Measurements from ENCODE around the gene KRTAP3-3. TPM values are rescaled to one million over a fixed set of nuclear protein-coding genes. Genes with fewer than 3 reads are reported as not detected.

KRTAP3-3 gene
- total RNA-seq, 2 donors from 2014 or later: not detected

GRCh38 chr17:41019415-41019814 is 25.5 kb upstream of the KRTAP3-3 start:
- Histone ChIP-seq H3K4me1 (replicated peaks) (no peaks in the 10 kb centered on the region), H3K9me3 (no peaks in the 10 kb centered on the region), H3K4me3 (no peak overlapping the region), H3K27ac (no peak overlapping the region), H3K36me3 (no peaks in the 10 kb centered on the region), H3K27me3 (replicated peaks; ENCODE audit: insufficient read depth) (no peaks in the 10 kb centered on the region)
- DNase-seq (ENCODE audit: low spot score): no peak
- WGBS: 92% methylated on average over 3 of the region's 3 CpGs
- intact Hi-C loops (cut with DNase I): no loop called here
- TF ChIP-seq POLR2AphosphoS5 (IDR thresholded peaks at IDR 0.05): no peak
- TF ChIP-seq CTCF (IDR thresholded peaks at IDR 0.05): no peak
- TF ChIP-seq POLR2A (IDR thresholded peaks at IDR 0.05): no peak

GRCh38 chr17:41018541-41018940 is 24.6 kb upstream of the KRTAP3-3 start:
- H3K36me3 ChIP-seq: no peaks in the 10 kb centered on the region
- 77% methylated on average over 3 of the region's 3 CpGs for WGBS
- no peaks in the 10 kb centered on the region for H3K4me1 ChIP-seq (replicated peaks)
- DNase-seq (ENCODE audit: low spot score): no peak
- no peaks in the 10 kb centered on the region for H3K9me3 ChIP-seq
- no peak for TF ChIP-seq CTCF (IDR thresholded peaks at IDR 0.05)
- no peak for TF ChIP-seq POLR2AphosphoS5 (IDR thresholded peaks at IDR 0.05)
- TF ChIP-seq POLR2A (IDR thresholded peaks at IDR 0.05): no peak
- no peak overlapping the region for H3K27ac ChIP-seq
- H3K27me3 ChIP-seq (replicated peaks; ENCODE audit: insufficient read depth): no peaks in the 10 kb centered on the region
- no peak overlapping the region for H3K4me3 ChIP-seq
- intact Hi-C loops (cut with DNase I): no loop called here

GRCh38 chr17:41016578-41017215 is 22.7 kb upstream of the KRTAP3-3 start:
- H3K36me3 ChIP-seq: no peaks in the 10 kb centered on the region
- H3K4me3 ChIP-seq: no peak overlapping the region
- H3K27me3 ChIP-seq (replicated peaks; ENCODE audit: insufficient read depth): no peaks in the 10 kb centered on the region
- no peak overlapping the region for H3K27ac ChIP-seq
- no peak for DNase-seq (ENCODE audit: low spot score)
- WGBS: 88% methylated on average over 13 of the region's 13 CpGs
- no peaks in the 10 kb centered on the region for H3K4me1 ChIP-seq (replicated peaks)
- TF ChIP-seq POLR2A (IDR thresholded peaks at IDR 0.05): no peak
- no peak for TF ChIP-seq CTCF (IDR thresholded peaks at IDR 0.05)
- no peak for TF ChIP-seq POLR2AphosphoS5 (IDR thresholded peaks at IDR 0.05)
- H3K9me3 ChIP-seq: no peaks in the 10 kb centered on the region
- intact Hi-C loops (cut with DNase I): no loop called here

GRCh38 chr17:41015454-41015853 is 21.5 kb upstream of the KRTAP3-3 start:
- 77% methylated on average over 7 of the region's 7 CpGs for WGBS

More at GRCh38 chr17:41015454-41015853, 21.5 kb upstream of the KRTAP3-3 start:
- DNase-seq (ENCODE audit: low spot score): no peak
- intact Hi-C loops (cut with DNase I): no loop called here
- Histone ChIP-seq H3K36me3 (no peaks in the 10 kb centered on the region), H3K9me3 (no peaks in the 10 kb centered on the region), H3K27me3 (replicated peaks; ENCODE audit: insufficient read depth) (no peaks in the 10 kb centered on the region), H3K27ac (no peak overlapping the region), H3K4me1 (replicated peaks) (no peaks in the 10 kb centered on the region), H3K4me3 (no peak overlapping the region)
- TF ChIP-seq POLR2A (IDR thresholded peaks at IDR 0.05): no peak
- TF ChIP-seq CTCF (IDR thresholded peaks at IDR 0.05): no peak

Measured in prostate gland (tissue), 2 donors.